RPMI8226 (cell line): ENCODE results near the gene NLGN4X.

Experiments
- DNase-seq: peaks from one replicate; pipeline ENCODE4 v3.0.0-alpha.2; 2015

Gene NLGN4X

DNA sequence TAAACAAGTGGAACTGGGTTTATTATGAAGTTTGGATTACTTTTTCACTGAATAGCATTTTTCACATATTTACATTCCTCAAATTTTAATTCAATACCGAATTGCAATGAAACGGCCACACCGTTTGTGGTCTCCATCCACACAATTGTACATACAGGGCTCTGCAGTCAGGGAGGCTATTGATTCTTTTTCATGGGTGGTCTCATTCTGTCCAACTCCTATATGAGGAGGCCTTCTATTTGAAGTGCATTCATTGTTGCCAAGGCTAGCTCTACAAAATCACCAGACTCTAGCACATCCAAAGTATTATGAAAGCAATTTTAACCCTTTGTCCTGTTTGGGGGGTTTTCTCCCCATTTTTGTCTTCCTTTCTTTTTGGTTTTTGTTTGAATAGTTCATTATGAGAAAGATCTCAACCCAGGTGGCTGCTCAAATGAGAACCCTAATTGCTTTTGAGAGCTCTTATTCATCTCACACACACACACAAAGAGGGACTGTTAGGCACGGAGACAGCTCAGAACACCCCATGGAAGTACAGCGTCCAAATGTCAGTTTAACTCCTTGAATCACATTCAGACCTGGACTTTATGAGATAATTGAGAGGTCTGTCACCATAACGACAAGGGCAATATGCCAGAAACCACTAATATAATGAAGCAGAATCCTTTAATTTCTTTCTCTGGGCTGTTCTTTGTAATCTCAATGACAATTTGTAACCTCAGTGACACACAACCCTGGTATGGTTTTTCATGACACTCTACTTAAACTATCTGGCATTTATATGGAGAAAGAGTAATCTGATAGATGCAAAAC is 79.4 kb downstream of the NLGN4X start:
- DNase-seq = no peak

DNA sequence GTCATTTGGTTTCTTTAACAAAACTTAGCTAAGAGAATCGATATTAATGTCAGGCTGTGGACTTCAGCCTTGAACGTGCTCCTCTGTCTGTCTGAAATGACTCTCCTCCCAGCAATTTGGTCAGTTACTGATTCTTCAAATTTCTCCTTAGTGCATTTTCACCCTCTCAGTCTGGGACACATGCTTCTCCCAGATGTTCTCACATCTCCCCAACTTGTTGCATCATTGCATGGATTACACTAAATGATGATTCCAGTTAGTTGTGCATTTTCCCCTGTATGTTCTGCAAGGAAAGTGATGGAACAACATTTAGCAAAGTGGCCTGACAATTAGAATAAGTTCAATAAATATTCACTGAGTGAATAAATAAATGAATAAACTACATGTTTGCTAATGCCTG is 94.4 kb downstream of the NLGN4X start:
- no peak for DNase-seq

- DNase-seq = no peak
These were observed 95.7 kb downstream of the NLGN4X start for GRCh38 chrX:6132970-6133369.

- no peak for DNase-seq
These were observed 97.4 kb downstream of the NLGN4X start for GRCh38 chrX:6131287-6131686.

- DNase-seq = no peak
These were observed 99.5 kb downstream of the NLGN4X start for GRCh38 chrX:6129195-6129594.

DNA sequence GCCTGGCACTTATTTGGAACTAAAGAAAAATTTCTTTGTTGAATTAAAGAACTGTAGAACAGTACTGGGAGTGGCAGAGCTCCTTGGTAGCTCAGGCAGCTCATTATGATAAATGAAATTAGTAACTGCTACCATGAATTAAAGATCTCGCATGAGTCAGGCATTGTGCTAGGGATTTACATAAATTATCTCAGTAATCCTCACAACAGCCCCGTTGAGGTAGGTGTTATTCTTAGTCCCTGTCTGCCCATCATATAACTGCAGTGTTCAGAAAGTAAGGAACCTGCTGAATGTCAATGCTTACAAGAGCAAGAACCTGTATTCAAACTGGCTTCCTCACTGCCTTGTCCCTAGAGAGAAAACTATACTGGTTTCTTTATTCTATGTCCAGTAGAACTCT is 108.3 kb downstream of the NLGN4X start:
- no peak for DNase-seq

DNA sequence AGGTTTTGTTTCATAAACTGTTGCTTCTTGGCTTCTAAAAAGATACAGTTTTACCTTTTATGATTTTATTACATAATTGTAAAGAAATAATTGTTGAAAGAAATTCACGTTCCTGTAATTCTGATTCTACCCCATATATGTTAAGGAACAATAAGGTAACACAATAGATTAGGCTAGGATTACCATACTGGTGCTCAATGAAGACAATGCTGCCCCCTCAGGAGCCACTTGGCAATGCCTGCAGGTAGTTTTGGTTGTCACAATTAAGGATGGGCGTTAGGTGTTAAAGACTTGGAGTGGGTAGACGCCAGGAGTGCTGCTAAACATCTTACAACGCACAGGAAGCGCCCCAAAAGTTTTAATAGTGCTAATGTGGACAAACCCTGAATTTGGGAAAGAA is 133.2 kb downstream of the NLGN4X start:
- DNase-seq = peak; percentile 7

DNA sequence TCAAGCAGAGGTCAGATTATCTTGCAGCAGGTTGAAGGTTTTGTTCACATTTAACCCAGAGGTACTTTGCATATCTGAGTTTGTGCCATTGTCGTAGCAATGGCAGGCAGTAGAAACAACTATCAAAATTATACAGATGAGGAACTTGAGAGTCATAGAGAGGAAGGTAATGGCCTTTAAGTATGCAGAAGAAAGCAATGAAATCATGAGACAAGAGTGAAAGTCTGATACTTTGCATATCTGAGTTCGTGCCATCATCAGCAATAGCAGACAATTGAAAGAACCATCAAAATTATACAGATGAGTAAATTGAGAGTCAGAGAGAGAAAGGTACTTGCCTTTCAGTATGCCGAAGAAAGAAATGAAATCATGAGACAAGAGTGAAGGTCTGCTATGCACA is 154.1 kb downstream of the NLGN4X start:
- DNase-seq = no peak

GRCh38 chrX:6071731-6072130 is 156.9 kb downstream of the NLGN4X start:
- no peak for DNase-seq

- no peak for DNase-seq
These were observed 161.1 kb downstream of the NLGN4X start for GRCh38 chrX:6067600-6067999.

DNA sequence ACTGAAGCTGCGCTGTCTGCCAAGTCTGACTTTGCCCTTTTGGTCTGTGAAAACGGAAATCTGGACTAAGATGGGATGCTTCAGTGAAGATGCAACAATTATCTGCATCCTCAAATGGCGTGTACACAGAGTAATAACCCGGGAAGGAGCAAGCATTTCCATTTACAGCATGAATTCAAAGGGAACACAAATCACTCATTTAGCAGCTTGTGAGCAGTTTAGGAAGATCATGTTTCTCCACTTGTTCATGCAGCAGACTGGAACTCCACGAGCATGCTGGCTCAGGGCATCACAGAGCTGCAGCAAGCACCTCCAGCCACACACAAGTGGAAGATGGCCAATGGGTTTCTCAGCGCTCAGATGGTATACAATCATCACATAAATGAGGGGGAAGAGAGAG is 175.5 kb downstream of the NLGN4X start:
- no peak for DNase-seq

- no peak for DNase-seq
These were observed 176.4 kb downstream of the NLGN4X start for GRCh38 chrX:6052111-6052745.

DNA sequence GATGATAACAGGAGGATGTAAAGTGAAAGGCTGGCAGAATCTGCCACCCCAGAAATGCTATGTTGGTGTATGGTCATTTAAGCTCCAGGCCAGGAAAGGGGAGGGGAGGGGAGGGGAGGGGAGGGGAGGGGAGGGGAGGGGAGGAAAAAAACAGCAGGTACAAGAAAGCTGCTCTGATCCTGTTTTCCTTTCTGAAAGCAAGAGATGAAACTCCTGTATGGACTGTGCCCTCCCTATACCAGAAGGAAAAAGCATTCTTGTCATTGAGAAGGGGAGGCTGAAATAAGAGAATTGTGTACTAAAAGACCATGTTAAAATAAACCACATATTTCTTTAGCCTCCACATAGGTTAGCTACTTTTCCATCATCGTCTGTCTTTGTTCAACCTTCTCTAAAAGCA is 179.5 kb downstream of the NLGN4X start:
- DNase-seq = no peak

DNA sequence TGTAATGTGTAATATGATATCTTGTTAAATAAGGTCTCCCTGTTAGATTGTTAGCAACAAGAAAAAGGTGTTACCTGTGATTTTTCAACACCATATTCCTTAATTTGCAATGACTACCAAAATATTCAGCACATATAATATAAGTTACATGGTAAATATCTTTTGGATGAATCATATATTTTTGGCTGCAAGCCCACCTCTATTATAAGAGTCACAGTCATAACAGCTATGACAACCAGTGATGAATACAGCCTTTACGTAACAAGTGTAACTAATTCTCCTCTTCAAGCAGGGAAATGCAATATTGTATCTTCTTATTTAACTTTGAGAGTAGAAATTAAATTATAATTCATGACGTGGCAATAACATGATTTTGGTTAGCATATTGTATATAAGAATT is 187.0 kb downstream of the NLGN4X start:
- no peak for DNase-seq

DNA sequence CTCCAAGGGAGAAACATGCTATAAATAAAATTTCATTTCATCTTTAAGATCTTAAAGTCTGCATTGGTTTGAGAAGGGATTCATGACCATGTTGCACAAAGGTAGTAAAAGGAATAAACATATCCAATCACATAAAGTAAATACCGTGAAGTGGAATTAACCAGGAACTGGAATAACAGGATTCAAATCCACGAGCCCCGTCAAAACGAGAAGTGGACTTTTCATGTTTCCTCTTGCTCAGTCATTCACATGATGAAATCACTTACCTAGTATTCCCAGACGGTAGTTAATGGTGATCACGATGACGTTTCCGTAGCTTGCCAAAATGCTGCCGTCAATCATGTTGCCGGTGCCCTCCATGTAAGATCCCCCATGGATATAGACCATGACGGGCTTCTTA is 199.7 kb downstream of the NLGN4X start:
- no peak for DNase-seq

GRCh38 chrX:6026980-6027379 is 201.7 kb downstream of the NLGN4X start:
- DNase-seq = no peak

GRCh38 chrX:6026429-6026828 is 202.2 kb downstream of the NLGN4X start:
- DNase-seq = no peak

GRCh38 chrX:6024204-6024603 is 204.5 kb downstream of the NLGN4X start:
- DNase-seq = no peak

DNA sequence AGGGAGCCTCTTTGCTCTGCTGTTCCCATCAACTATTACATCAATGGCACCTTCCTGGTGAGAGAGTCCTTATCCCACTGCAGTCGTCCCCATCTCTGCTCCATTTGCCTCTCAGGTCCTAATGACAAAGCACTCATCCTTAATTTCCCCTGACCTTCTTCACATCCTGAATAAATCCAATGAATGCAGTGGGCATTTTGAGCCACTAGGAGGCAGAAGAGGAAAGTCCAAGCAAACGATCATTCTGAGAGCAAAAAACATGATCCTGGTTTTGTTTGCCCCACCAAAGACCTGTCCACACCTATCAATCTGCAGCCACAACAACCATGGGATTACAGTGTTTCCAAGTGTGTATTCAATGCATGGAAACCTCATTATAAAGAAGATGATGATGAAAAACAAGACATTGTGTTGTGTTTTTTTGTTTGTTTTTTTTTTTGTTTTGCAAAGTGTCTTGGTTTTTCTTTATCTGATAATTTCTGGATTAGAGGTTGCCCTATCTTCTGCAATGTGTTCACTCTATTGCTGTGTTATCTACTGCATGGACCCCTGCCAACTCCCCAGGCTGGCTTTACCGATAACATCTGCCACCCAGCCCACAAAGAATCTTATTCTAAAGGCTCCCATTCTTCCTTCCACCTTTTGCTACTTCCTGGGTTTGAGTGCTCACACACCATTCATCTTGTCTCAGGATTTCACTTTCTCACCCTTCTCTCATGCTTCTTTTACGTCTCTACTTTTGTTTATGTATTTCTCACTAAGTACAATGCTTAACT is 207.2 kb downstream of the NLGN4X start:
- DNase-seq = peak; percentile 41

GRCh38 chrX:6019076-6019475 is 209.6 kb downstream of the NLGN4X start:
- DNase-seq = no peak

DNA sequence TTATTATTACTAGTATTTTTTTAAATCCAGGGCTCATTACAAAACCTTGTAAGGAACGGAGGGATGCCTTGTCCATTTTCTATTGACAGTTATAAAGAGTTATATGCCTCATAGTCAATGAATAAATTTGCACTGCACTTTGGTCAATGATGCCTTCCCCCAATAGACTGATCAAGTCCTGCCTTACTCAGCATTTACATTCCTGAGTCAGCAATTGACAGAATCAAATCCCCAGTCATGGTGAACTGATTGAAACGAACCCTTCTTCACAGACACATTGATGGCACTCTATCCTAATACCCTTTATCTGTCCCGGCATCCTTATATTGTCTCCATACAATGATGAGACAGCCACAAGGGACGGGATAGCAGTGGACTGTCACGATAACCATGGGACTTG is 213.2 kb downstream of the NLGN4X start:
- DNase-seq = no peak

DNA sequence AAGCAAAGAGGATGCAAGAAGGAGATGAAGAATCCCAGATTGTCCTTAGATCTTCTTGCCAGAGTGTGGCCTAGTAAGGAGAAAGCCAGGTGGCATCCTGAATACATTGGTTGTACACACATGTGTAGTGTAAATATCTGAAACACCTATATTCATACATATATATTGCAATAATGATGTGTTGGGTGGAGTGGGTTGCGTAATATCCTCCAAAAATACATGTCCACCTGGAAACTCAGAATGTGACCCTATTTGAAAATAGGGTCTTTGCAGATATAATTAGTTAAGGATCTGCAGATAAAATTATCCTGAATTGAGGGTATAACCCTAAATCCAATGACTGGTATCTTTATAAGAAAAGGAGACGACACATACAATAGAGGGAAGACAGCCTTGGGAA is 216.3 kb downstream of the NLGN4X start:
- DNase-seq = no peak

GRCh38 chrX:6005856-6006255 is 222.8 kb downstream of the NLGN4X start:
- no peak for DNase-seq

DNA sequence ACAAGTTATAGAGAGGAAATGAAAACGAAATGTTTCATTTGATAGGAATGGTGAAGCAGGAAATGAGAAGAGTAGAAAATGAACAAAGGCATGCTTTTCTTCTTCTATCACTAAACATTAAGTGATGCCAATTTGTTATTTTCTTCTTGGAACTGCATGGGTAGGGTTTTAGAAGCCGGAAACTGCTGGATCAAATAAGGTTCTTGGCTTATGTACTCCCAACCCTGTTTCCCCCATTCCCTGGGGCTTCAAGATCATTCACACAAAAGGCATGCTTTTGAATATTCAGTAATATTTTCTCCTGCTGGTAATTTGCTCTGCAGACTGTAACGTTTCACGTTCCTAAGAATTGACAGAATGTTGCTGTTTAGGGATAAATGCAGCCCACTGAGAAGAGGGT is 224.1 kb downstream of the NLGN4X start:
- DNase-seq = no peak
